Activated naive CD4-positive, alpha-beta T cell treated with anti-CD3 and anti-CD28 coated beads, Interleukin-2, amount 50 U/mL, for 72 hours (primary cell): ENCODE results near the gene BCL6B. TPM values are rescaled to one million over a fixed set of nuclear protein-coding genes. Genes with fewer than 3 reads are reported as not detected.

Experiments
- ATAC-seq, 2 donors: fragments of 150-1000 bp; cut with Tn5 transposase; 2 replicates each; pipeline ENCODE4 v1.10.0; 2021; ENCODE audit warnings: mild to moderate bottlenecking in 2 of 2, moderate library complexity in 2 of 2
- DNase-seq, 2 donors: peaks; one replicate each; pipeline ENCODE4 v3.0.0; 2021 to 2022; ENCODE audit warnings: low spot score in 2 of 2
- H3K27ac Mint-ChIP-seq, 2 donors: one replicate each; pipeline ENCODE4 v1.8.0; 2022; ENCODE audit warnings: mild to moderate bottlenecking in 2 of 2, mixed read lengths in 2 of 2
- H3K36me3 Mint-ChIP-seq, 2 donors: one replicate each; pipeline ENCODE4 v1.8.0; 2022; ENCODE audit warnings: mixed read lengths in 2 of 2
- H3K9me3 Mint-ChIP-seq, 2 donors: one replicate each; pipeline ENCODE4 v1.8.0; 2022; ENCODE audit warnings: mixed read lengths in 2 of 2
- total RNA-seq, 2 donors: library from RNA; stranded (reverse); gene quantifications; one replicate each; pipeline ENCODE4 v1.2.3, GENCODE V29; 2022

The BCL6B gene
- total RNA-seq, 2 donors from 2014 or later: 0.59 to 0.86 TPM

GRCh38 chr17:7019839-7020519 is 2.9 kb upstream of the BCL6B start:
- Mint-ChIP-seq H3K36me3 (peaks cover 7 to 15% of the 10 kb centered on the region in 2 donors), H3K9me3 (no peaks in the 10 kb centered on the region), H3K27ac (no peak overlapping the region)
- DNase-seq (no peak), ATAC-seq (no peak)

- peaks cover 7 to 15% of the 10 kb centered on the region in 2 donors for H3K36me3 Mint-ChIP-seq
These were observed 1.8 kb upstream of the BCL6B start for GRCh38 chr17:7020894-7021664.

GRCh38 chr17:7021993-7022778 is 664 bp upstream of the BCL6B start:
- ATAC-seq: peak; percentile 86
- Mint-ChIP-seq H3K9me3 (no peaks in the 10 kb centered on the region), H3K27ac (peak overlapping the region in 1 of 2 donors; percentile 53), H3K36me3 (peaks cover 7 to 15% of the 10 kb centered on the region in 2 donors)
- DNase-seq: peak; percentile 85 to 93

More at GRCh38 chr17:7020894-7021664, 1.8 kb upstream of the BCL6B start:
- DNase-seq (no peak), ATAC-seq (no peak)
- Mint-ChIP-seq H3K9me3 (no peaks in the 10 kb centered on the region), H3K27ac (peak overlapping the region in 1 of 2 donors; percentile 53)

- peak overlapping the region; percentile 53 to 77 for H3K27ac Mint-ChIP-seq
- H3K9me3 Mint-ChIP-seq: peaks cover under 1% of the 10 kb centered on the region in 2 donors
- peaks cover 1 to 8% of the 10 kb centered on the region in 2 donors for H3K36me3 Mint-ChIP-seq
- DNase-seq (peak; percentile 87 to 88), ATAC-seq (peak; percentile 67 to 80)
These were observed 939 bp downstream of the BCL6B start for GRCh38 chr17:7023576-7024401.

GRCh38 chr17:7024402-7024785 is 1.5 kb downstream of the BCL6B start:
- no peak overlapping the region for H3K27ac Mint-ChIP-seq

GRCh38 chr17:7025245-7025644 is 2.4 kb downstream of the BCL6B start:
- peaks cover 12 to 14% of the 10 kb centered on the region in 2 donors for H3K9me3 Mint-ChIP-seq
- DNase-seq (no peak), ATAC-seq (no peak)
- no peak overlapping the region for H3K27ac Mint-ChIP-seq
- peaks cover 16% of the 10 kb centered on the region in 2 donors for H3K36me3 Mint-ChIP-seq

More at GRCh38 chr17:7024402-7024785, 1.5 kb downstream of the BCL6B start:
- Mint-ChIP-seq H3K36me3 (peaks cover 7 to 8% of the 10 kb centered on the region in 2 donors), H3K9me3 (peaks cover 5 to 6% of the 10 kb centered on the region in 2 donors)
- ATAC-seq: no peak
- DNase-seq: no peak

GRCh38 chr17:7026471-7027115 is 3.7 kb downstream of the BCL6B start:
- Mint-ChIP-seq H3K9me3 (peaks cover 15 to 17% of the 10 kb centered on the region in 2 donors), H3K27ac (peak overlapping the region in 1 of 2 donors; percentile 50), H3K36me3 (peaks cover 22% of the 10 kb centered on the region in 2 donors)
- DNase-seq (no peak), ATAC-seq (no peak)

GRCh38 chr17:7027335-7027734 is 4.5 kb downstream of the BCL6B start:
- Mint-ChIP-seq H3K9me3 (peaks cover 15 to 17% of the 10 kb centered on the region in 2 donors), H3K36me3 (peaks cover 22% of the 10 kb centered on the region in 2 donors), H3K27ac (no peak overlapping the region)
- ATAC-seq (no peak), DNase-seq (no peak)

GRCh38 chr17:7029096-7029495 is 6.2 kb downstream of the BCL6B start:
- ATAC-seq (no peak), DNase-seq (no peak)
- H3K9me3 Mint-ChIP-seq: peaks cover 15 to 17% of the 10 kb centered on the region in 2 donors
- H3K36me3 Mint-ChIP-seq: peaks cover 15 to 22% of the 10 kb centered on the region in 2 donors
- H3K27ac Mint-ChIP-seq: peak overlapping the region; percentile 31 to 78

- DNase-seq: no peak
- ATAC-seq: peak; percentile 67 to 78
- Mint-ChIP-seq H3K9me3 (peaks cover 15 to 17% of the 10 kb centered on the region in 2 donors), H3K36me3 (peaks cover 18 to 22% of the 10 kb centered on the region in 2 donors), H3K27ac (peak overlapping the region; percentile 70 to 78)
These were observed 6.8 kb downstream of the BCL6B start for GRCh38 chr17:7029659-7030058.

GRCh38 chr17:7034955-7035590 is 12.2 kb downstream of the BCL6B start:
- no peak for DNase-seq
- ATAC-seq: peak; percentile 39 to 60
- peaks cover 8 to 12% of the 10 kb centered on the region in 2 donors for H3K36me3 Mint-ChIP-seq
- H3K27ac Mint-ChIP-seq: peak overlapping the region; percentile 97 to 98
- peaks cover 3 to 6% of the 10 kb centered on the region in 2 donors for H3K9me3 Mint-ChIP-seq

- DNase-seq (peak; percentile 96 to 98), ATAC-seq (peak; percentile 93 to 96)
- Mint-ChIP-seq H3K27ac (peak within 1 kb of the TSS; percentile 97 to 98), H3K36me3 (peaks cover under 1 to 4% of the 10 kb centered on the region in 2 donors), H3K9me3 (peaks cover 0 to 1% of the 10 kb centered on the region in 2 donors)
These were observed 12.9 kb downstream of the BCL6B start, which contains the start of gene SLC16A13 for GRCh38 chr17:7035591-7036368. Gene SLC16A13 (plus strand): TSS chr17:7036015. CDS start chr17:7036383, 368 bp downstream.

- Mint-ChIP-seq H3K36me3 (peaks cover 0 to 4% of the 10 kb centered on the region in 2 donors), H3K27ac (peak overlapping the region in 1 of 2 donors; percentile 1), H3K9me3 (no peaks in the 10 kb centered on the region)
- ATAC-seq (no peak), DNase-seq (no peak)
These were observed 15.4 kb downstream of the BCL6B start for GRCh38 chr17:7038025-7038862.
